ENCODE measurements around the gene AKT2.

Gene AKT2

DNA sequence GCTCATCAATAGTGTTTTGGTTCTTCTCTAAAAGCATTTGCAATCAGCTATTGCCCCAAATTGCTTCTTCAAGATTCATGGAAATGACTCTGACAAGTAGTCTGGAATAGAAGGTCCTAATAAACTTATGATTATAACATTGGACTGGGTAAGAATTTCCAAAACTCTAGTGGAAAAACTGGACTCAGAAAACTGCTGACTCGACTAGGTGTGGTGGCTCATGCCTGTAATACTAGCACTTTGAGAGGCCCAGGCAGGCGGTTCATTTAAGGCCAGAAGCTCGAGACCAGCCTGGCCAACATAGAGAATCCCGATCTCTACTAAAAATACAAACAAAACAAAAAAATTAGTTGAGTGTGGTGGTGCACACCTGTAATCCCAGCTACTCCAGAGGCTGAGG lies 15.5 kb upstream of the AKT2 start:
- DNase-seq (ENCODE audit: low read depth): no peak

DNA sequence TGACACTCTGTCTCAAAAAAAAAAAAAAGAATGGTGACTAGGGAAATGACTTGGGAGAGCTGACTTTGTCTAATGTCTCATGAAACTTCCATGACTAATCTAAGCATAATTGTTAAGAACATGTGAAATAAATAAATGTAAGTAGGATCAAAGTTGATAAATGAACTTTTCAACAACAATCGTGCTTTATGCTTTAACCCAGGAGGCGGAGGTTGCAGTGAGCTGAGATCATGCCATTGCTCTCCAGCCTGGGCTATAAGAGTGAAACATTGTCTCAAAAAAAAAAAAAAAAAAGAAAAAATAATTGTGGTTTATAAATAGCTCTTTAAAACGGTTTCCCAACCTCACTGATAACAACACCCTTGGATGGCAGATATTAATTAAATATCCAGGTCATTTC lies 12.9 kb upstream of the AKT2 start:
- DNase-seq (ENCODE audit: low read depth): no peak

GRCh38 chr19:40294560-40294959 lies 9.4 kb upstream of the AKT2 start:
- DNase-seq (ENCODE audit: low read depth): no peak

GRCh38 chr19:40286971-40287421 lies 1.9 kb upstream of the AKT2 start:
- DNase-seq (ENCODE audit: low read depth): no peak

DNA sequence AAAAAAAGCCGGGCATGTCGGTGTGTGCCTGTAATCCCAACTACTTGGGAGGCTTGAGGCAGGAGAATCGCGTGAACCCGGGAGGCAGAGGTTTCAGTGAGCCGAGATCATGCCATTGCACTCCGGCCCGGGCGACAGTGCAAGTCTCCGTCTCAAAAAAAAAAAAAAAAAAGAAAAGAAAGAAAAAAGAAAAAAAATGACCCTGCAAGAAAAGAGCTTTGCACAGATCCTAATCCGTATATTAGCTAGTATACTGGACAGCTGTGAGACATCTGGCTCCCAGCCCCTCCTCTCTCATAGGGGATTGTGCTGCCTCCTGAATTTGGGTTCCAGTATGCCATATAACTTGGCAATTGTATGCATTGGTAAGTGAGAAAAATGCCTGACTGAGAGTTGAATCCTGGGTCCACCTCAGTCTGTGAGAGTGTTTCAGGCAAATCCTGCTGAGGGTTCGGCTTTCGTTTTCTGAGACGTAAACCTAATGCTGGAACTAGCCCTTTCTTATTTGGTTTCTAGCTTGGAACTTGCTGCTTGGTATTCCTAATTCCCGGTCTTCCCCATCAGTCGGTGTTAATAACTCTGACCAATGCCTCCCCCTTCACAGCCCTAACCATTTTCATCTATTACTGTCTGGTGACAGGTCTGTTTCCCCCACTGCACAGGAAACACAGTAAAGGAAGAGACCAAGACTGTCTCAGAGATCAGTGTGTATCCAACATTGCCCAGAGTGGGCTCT lies 1.3 kb upstream of the AKT2 start:
- DNase-seq (ENCODE audit: low read depth): no peak

DNA sequence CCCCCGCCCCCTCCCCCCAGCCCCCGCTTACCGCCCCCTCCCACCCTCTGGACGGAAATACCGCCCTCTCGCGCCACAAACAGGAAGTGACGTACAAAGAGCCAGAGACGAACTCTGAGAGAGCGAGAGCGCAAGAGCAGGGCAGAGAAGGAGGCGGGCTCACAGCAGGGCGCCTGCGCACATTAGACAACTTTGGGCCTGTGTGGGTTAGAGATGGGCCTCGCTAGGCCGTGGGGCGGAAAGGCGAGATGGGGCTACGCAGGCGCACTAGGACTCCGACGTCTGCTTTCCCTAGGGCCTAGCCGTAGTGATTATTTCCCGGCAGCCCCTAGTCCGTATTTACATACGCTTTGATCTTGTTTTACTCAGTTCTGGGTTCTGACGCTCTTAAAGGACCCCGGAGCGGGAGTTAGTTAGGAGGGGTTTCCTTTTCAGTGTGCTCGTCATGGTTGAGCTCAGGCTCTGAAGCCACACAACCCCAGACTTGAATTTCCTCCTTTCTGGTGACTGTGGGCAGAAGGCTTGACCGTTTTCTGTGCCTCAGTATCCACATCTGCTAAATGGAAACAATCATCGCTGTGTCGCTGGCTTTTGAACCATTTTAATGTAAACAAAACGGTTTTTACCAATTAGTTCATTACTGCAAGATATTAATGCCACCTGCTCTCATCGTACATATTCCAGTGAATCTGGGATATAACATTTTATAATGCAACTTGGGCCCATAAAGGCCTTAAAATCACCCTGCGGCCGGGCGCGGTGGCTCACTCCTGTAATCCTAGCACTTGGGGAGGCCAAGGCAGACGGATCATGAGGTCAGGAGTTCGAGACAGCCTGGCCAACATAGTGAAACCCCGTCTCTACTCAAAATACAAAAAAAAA lies 449 bp upstream of the AKT2 start:
- peak; percentile 96 for DNase-seq (ENCODE audit: low read depth)

DNA sequence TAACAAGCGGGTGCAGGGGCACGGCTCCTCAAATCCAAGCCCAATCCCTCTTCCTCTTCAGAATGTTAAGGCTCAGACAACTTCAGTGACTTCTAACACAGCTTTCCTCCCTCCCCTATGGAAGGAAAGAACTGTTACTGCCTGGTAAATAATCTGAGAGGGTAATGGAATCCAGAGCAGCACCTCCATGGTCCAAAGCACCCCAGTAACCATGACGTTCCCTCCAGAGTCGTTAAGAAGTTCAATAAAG lies 969 bp downstream of the AKT2 start:
- no peak for DNase-seq (ENCODE audit: low read depth)

- no peak for DNase-seq (ENCODE audit: low read depth)
Observed at GRCh38 chr19:40283414-40284250, 1.5 kb downstream of the AKT2 start.

DNA sequence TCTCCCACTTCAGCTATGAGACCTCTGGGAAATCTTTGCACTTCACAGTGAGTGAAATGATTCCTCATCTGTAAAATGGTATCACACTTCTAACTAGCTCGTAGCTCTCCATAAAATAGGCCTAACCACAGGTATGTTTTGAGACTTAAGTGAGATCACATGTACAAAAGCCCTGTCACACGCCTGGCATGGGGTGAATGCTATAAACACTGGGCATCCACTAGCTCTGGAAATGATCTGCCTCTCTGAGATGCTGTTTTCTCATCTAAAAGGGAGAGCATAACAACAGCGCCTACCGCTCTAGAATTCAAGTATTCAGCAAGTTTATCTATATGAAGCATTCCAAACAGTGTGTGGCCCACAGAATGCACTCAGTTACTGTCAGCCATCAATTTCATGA lies 2.2 kb downstream of the AKT2 start:
- no peak for DNase-seq (ENCODE audit: low read depth)

GRCh38 chr19:40282209-40282580 lies 3.0 kb downstream of the AKT2 start:
- no peak for DNase-seq (ENCODE audit: low read depth)

DNA sequence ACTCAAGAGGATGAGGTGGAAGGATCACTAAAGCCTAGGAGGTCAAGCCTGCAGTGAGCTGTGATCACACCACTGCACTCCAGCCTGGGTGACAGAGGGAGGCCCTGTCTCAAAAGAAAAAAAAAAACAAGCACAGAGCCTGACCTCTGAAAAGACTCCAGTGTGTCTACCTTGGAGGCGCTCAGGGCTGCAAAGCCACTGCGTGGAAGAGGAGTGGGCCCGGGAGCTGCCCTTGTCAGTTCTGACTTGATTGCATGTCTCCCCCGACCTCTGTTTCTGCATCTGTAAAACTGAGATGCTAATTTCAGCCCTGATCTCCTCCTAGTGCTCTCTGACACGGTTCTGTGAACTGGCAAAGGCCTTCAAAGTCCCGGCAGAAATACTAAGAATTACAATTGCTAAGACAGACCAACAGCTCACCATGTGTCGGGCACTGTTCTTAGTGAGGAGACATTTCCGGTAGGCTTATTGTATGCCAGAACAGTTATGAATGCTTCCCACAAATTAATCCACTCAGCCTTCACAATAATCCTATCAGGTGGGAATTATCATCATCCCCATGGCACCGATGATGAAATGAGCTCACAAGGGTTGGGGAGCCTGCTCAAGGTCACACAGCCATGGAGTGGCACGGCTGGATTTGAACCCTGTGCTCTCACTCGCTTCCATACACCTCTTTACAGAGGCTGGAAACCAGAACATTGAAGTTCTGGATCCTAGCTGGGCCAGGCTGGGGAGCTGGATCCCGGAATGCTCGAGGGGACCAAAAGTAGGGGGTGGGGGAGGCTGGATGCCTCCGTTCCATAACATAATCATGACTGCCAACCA lies 3.5 kb downstream of the AKT2 start:
- DNase-seq (ENCODE audit: low read depth): no peak

GRCh38 chr19:40280608-40281221 lies 4.4 kb downstream of the AKT2 start:
- no peak for DNase-seq (ENCODE audit: low read depth)

- no peak for DNase-seq (ENCODE audit: low read depth)
Observed at GRCh38 chr19:40279761-40280607, 5.2 kb downstream of the AKT2 start.

DNA sequence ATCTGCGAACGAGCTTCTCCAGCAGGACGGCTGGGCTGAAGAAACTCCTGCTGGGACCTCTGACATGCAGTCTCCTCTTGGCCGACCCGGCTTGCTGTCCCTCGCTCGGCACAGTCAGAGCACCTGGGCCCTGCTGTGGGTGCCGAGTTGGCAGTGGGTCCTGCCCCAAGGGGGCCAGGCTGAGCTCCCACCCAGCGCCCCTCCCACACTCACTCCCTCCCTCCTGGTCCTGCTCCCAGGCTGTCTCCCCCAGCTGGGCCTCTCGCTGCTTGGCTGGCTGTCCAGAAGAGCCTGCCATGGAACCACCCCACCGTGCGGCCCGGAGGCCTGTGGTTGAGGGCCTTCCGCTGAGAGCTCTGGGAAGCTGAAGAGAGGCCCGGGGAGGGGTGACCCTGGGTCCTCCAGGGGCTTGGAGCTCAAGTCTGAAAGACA lies 6.0 kb downstream of the AKT2 start:
- DNase-seq (ENCODE audit: low read depth): no peak

- DNase-seq (ENCODE audit: low read depth): no peak
Observed at GRCh38 chr19:40278361-40279035, 6.6 kb downstream of the AKT2 start.

GRCh38 chr19:40277356-40278059 lies 7.6 kb downstream of the AKT2 start:
- DNase-seq (ENCODE audit: low read depth): no peak

GRCh38 chr19:40274585-40275544 lies 10.3 kb downstream of the AKT2 start:
- no peak for DNase-seq (ENCODE audit: low read depth)

Data from activated T-helper 1 cell treated with Interleukin-2 at 50 U/mL for 16 hours (primary cell).